Tibial artery (tissue), 4 donors: ENCODE results near the gene MDC1.

Experiments
- DNase-seq, 2 donors: peaks; one replicate each; pipeline ENCODE4 v3.0.0-alpha.2; 2019
- H3K27ac ChIP-seq, 2 donors: fragments of 200-600 bp; sonication (generic) in 1 of 2; 1 replicate in 1 of 2; 2 replicates in 1 of 2; pipeline ENCODE4 v1.5.1; 2018 to 2019; ENCODE audit warnings: mild to moderate bottlenecking in 1 of 2
- H3K27me3 ChIP-seq, 2 donors: fragments of 200-600 bp; sonication (generic) in 1 of 2; one replicate each; pipeline versions ENCODE4 v1.5.1 to v1.6.0; 2016 to 2019
- H3K36me3 ChIP-seq, 3 donors: fragments of 200-600 bp; sonication (generic) in 2 of 3; one replicate each; pipeline ENCODE4 v1.5.1; 2016 to 2019; ENCODE audit warnings: mild to moderate bottlenecking in 2 of 3
- H3K4me1 ChIP-seq, 4 donors: fragments of 200-600 bp; sonication (generic) in 2 of 4; 1 replicate in 3 of 4; 2 replicates in 1 of 4; pipeline ENCODE4 v1.5.1; 2016 to 2019
- H3K4me3 ChIP-seq, 2 donors: fragments of 200-600 bp; sonication (generic) in 1 of 2; 1 replicate in 1 of 2; 2 replicates in 1 of 2; pipeline ENCODE4 v1.5.1; 2018 to 2019; ENCODE audit warnings: mild to moderate bottlenecking in 2 of 2
- H3K9me3 ChIP-seq, 3 donors: fragments of 200-600 bp; sonication (generic) in 1 of 3; one replicate each; pipeline ENCODE4 v1.5.1; 2016 to 2019
- CTCF ChIP-seq, 2 experiments: fragments of 200-600 bp in 1 of 2; fragments of 450-650 bp in 1 of 2; IDR thresholded peaks; one replicate each; pipeline ENCODE4 v1.5.1; 2017 to 2019; ENCODE audit warnings: antibody characterized with exemption in 2 of 2, mild to moderate bottlenecking in 1 of 2, moderate library complexity in 1 of 2
- intact Hi-C: fragments of 100-400 bp; cut with DNase I; formaldehyde crosslinking; loops from one replicate; pipeline ENCODE4 v1.15.0; 2023; ENCODE audit warnings: low total_unique reads

MDC1 gene

GRCh38 chr6:30683183-30683979 lies 33.7 kb downstream of the MDC1 start:
- peak overlapping the region; percentile 94 to 100 for H3K27ac ChIP-seq
- intact Hi-C loops, result loop anchor here (5.0 kb wide), 1 partner anchor 194 kb away; no protein-coding TSS in a partner anchor

GRCh38 chr6:30682143-30683117 lies 34.7 kb downstream of the MDC1 start:
- Histone ChIP-seq H3K27me3 (no peaks in the 10 kb centered on the region), H3K9me3 (no peaks in the 10 kb centered on the region), H3K36me3 (peaks cover 14 to 29% (median 17%) of the 10 kb centered on the region in 3 donors), H3K4me1 (peaks cover 4 to 76% (median 51%) of the 10 kb centered on the region in 4 donors), H3K27ac (peak overlapping the region; percentile 94 to 100), H3K4me3 (peak overlapping the region; percentile 64 to 90)
- DNase-seq, result peak; percentile 84 to 93
- no peak for TF ChIP-seq CTCF (IDR thresholded peaks at IDR 0.05)
- intact Hi-C loops, result loop anchor here (5.0 kb wide), 1 partner anchor 195 kb away; no protein-coding TSS in a partner anchor

More at GRCh38 chr6:30683183-30683979, 33.7 kb downstream of the MDC1 start:
- Histone ChIP-seq H3K9me3 (no peaks in the 10 kb centered on the region), H3K27me3 (no peaks in the 10 kb centered on the region), H3K4me3 (peak overlapping the region; percentile 64 to 90), H3K36me3 (peaks cover 5 to 19% (median 7%) of the 10 kb centered on the region in 3 donors), H3K4me1 (peaks cover 4 to 85% (median 57%) of the 10 kb centered on the region in 4 donors)
- TF ChIP-seq CTCF (IDR thresholded peaks at IDR 0.05), result no peak
- DNase-seq, result no peak

GRCh38 chr6:30681766-30682142 lies 35.3 kb downstream of the MDC1 start:
- intact Hi-C loops, result loop anchor here (5.0 kb wide), 1 partner anchor 196 kb away; no protein-coding TSS in a partner anchor
- H3K4me1 ChIP-seq, result peaks cover 4 to 76% (median 51%) of the 10 kb centered on the region in 4 donors
- H3K9me3 ChIP-seq, result no peaks in the 10 kb centered on the region
- no peak for DNase-seq
- peaks cover 21 to 36% (median 23%) of the 10 kb centered on the region in 3 donors for H3K36me3 ChIP-seq
- H3K4me3 ChIP-seq, result peak overlapping the region; percentile 64 to 90
- H3K27ac ChIP-seq, result peak overlapping the region; percentile 94 to 100
- no peak for TF ChIP-seq CTCF (IDR thresholded peaks at IDR 0.05)
- H3K27me3 ChIP-seq, result no peaks in the 10 kb centered on the region

- peaks cover 27 to 45% (median 34%) of the 10 kb centered on the region in 3 donors for H3K36me3 ChIP-seq
- TF ChIP-seq CTCF (IDR thresholded peaks at IDR 0.05), result no peak
- intact Hi-C loops, result loop anchor here (1.0 to 10.0 kb wide), 5 partner anchors 42 to 405 kb away; partner anchors contain the start of gene ATAT1
- peak overlapping the region; percentile 64 to 90 for H3K4me3 ChIP-seq
- no peak for DNase-seq
- peak overlapping the region; percentile 94 to 100 for H3K27ac ChIP-seq
- H3K4me1 ChIP-seq, result peaks cover 4 to 60% (median 49%) of the 10 kb centered on the region in 4 donors
- H3K9me3 ChIP-seq, result no peaks in the 10 kb centered on the region
- no peaks in the 10 kb centered on the region for H3K27me3 ChIP-seq
Measured at GRCh38 chr6:30679765-30680535, 37.1 kb downstream of the MDC1 start.
